ENCODE measurements around the gene PSME3IP1. TPM values are rescaled to one million over a fixed set of nuclear protein-coding genes. Genes with fewer than 3 reads are reported as not detected.

The PSME3IP1 gene
- total RNA-seq, 2 donors from 2014 or later: 64.1 to 95.8 TPM

DNA sequence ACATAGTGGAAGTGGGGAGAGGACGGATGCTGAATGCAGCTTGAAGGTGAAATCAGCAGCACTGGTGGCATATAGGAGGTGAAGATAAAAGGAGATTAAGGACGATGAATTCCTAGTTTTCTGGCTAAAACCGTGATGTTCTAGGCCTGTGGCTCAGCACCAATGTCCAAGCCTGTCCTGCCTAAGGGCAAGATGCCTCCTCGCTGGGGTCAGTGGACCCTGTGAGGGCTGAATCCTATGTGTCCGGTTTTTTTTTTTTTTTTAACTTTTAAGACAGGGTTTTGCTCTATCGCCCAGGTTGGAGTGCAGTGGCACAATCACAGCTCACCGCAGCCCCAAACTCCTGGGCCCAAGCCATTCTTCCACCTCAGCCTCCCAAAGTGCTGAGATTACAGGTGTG, 80.7 kb downstream of the PSME3IP1 start:
- WGBS: 86% methylated on average over 7 of the region's 7 CpGs

DNA sequence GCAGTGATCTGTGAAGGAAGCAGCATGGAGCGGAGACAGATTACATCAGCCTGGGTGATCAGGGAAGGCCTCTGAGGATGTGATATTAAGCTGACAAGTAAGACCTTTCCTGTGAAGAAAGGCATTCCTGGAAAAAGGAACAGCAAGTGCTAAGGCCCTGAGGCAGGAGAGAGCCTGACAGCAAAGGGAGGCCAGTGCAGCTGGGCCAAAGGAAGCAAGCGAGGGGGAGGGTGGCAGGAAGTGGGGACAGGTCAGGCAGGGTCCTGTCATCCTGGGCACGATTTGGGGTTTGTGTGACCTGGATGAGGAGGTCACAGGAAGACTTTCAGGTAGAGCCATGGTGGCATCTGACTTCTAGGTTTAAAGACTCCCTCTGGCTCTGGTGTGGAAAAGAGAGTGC, 81.1 kb downstream of the PSME3IP1 start:
- 67% methylated on average over 3 of the region's 3 CpGs for WGBS
- TF ChIP-seq POLR2A (IDR thresholded peaks at IDR 0.05) (no peak), CTCF (IDR thresholded peaks at IDR 0.05) (no peak), POLR2AphosphoS5 (IDR thresholded peaks at IDR 0.05) (no peak)
- Histone ChIP-seq H3K9me3 (no peaks in the 10 kb centered on the region), H3K4me1 (replicated peaks) (no peaks in the 10 kb centered on the region), H3K36me3 (no peaks in the 10 kb centered on the region), H3K4me3 (no peak overlapping the region), H3K27ac (no peak overlapping the region), H3K27me3 (replicated peaks; ENCODE audit: insufficient read depth) (no peaks in the 10 kb centered on the region)
- intact Hi-C loops (cut with DNase I): no loop called here
- DNase-seq (ENCODE audit: low spot score): no peak

More for the DNA sequence above, 80.7 kb downstream of the PSME3IP1 start:
- no peak for DNase-seq (ENCODE audit: low spot score)
- Histone ChIP-seq H3K4me3 (no peak overlapping the region), H3K36me3 (no peaks in the 10 kb centered on the region), H3K4me1 (replicated peaks) (no peaks in the 10 kb centered on the region), H3K27ac (no peak overlapping the region), H3K9me3 (no peaks in the 10 kb centered on the region), H3K27me3 (replicated peaks; ENCODE audit: insufficient read depth) (no peaks in the 10 kb centered on the region)
- intact Hi-C loops (cut with DNase I): no loop called here
- TF ChIP-seq CTCF (IDR thresholded peaks at IDR 0.05) (no peak), POLR2A (IDR thresholded peaks at IDR 0.05) (no peak), POLR2AphosphoS5 (IDR thresholded peaks at IDR 0.05) (no peak)

DNA sequence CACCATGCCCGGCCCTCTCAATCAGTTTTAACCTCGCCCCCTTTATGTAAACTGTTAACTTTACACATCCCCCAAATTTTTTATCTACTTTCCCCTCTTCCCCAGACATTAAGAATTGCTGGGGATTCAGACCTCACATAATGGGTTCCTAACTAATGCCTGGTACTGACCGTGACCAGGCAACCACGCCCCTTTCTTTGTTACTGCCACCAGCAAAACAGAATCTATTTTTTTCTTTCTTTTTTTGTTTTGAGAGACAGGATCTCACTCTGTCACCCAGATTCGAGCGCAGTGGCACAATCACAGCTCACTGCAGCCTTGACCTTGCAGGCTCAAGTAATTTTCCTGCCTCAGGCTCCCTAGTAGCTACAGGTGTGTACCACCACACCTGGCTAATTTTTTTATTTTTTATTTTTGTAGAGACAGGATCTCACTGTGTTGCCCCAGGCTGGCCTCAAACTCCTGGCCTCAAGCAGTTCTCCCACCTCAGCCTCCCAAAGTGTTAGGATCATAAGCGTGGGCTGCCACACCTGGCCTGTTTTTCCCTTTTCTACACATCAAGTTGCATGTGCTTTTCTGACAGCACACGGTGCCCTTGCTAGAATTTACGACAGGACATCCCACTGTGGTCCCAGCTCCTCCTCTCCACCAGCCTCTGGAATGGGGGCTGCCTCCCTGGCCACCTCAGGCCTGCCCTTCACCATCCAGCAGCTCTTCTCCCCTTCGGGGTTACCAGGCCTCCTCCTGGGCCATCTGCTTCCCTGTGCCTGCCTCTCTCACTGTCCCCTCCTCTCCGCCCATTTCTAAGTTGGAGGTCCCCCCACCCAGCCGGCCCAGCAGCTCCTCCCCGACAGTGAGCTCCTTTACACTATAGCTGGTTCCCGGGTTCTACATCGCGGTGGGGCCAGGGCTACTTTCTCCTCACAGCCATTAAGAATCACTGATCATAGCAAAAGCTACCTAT, 82.7 kb downstream of the PSME3IP1 start:
- no peak overlapping the region for H3K27ac ChIP-seq
- no peaks in the 10 kb centered on the region for H3K4me1 ChIP-seq (replicated peaks)
- no peaks in the 10 kb centered on the region for H3K9me3 ChIP-seq
- no peak for TF ChIP-seq POLR2A (IDR thresholded peaks at IDR 0.05)
- TF ChIP-seq POLR2AphosphoS5 (IDR thresholded peaks at IDR 0.05): no peak
- no peak for TF ChIP-seq CTCF (IDR thresholded peaks at IDR 0.05)
- DNase-seq (ENCODE audit: low spot score): no peak
- H3K36me3 ChIP-seq: no peaks in the 10 kb centered on the region
- intact Hi-C loops (cut with DNase I): no loop called here
- no peak overlapping the region for H3K4me3 ChIP-seq
- no peaks in the 10 kb centered on the region for H3K27me3 ChIP-seq (replicated peaks; ENCODE audit: insufficient read depth)
- WGBS: 73% methylated on average over 16 of the region's 16 CpGs

Other genes with a start within 250 kb of the PSME3IP1 start
- gene CETP, start 224.1 kb downstream of the PSME3IP1 start, total RNA-seq: under 1 TPM in 1 of 2 donors, not detected in 1; 0.40 TPM
- 10 to 100 TPM in 1 of 2 donors, 1 to 10 TPM in 1; 9.5 to 31.2 TPM for gene NLRC5, start 196.5 kb downstream of the PSME3IP1 start, total RNA-seq
- gene CPNE2, start 93.5 kb downstream of the PSME3IP1 start, total RNA-seq: 10 to 100 TPM; 22.3 to 23.3 TPM
- gene RSPRY1, start 290 bp upstream of the PSME3IP1 start, total RNA-seq: 10 to 100 TPM; 35.8 to 45.3 TPM
- 10 to 100 TPM; 62.3 to 81.4 TPM for gene ARL2BP, start 59.2 kb upstream of the PSME3IP1 start, total RNA-seq
- gene PLLP, start 98.6 kb upstream of the PSME3IP1 start, total RNA-seq: 10 to 100 TPM; 28.6 to 52.5 TPM
- under 1 TPM in 1 of 2 donors, not detected in 1; 0.51 TPM for gene CCL22, start 172.7 kb upstream of the PSME3IP1 start, total RNA-seq
- gene CX3CL1, start 186.5 kb upstream of the PSME3IP1 start, total RNA-seq: 10 to 100 TPM; 30.2 to 52.6 TPM
- not detected for gene CCL17, start 218.7 kb upstream of the PSME3IP1 start, total RNA-seq